DND-41 (cell line): ENCODE data around the gene IL10RA.

ENCODE experiments used
- EZH2 ChIP-seq: IDR thresholded peaks from 3 replicates; pipeline ENCODE4 v1.6.1; 2012; ENCODE audit warnings: borderline replicate concordance, low read depth, mild to moderate bottlenecking, moderate library complexity, low read length, inconsistent platforms; ENCODE audit not compliant: severe bottlenecking
- TF ChIP-seq, protein P1 (sequence below): IDR thresholded peaks from 2 replicates; pipeline ENCODE4 v1.5.1; 2012; ENCODE audit warnings: borderline replicate concordance, low read length, moderate library complexity, mild to moderate bottlenecking; ENCODE audit not compliant: poor library complexity, severe bottlenecking; ENCODE audit errors: extremely low read depth

GRCh38 chr11:118009864-118010737 lies 23.9 kb downstream of the IL10RA start:
- TF ChIP-seq, protein P1, sequence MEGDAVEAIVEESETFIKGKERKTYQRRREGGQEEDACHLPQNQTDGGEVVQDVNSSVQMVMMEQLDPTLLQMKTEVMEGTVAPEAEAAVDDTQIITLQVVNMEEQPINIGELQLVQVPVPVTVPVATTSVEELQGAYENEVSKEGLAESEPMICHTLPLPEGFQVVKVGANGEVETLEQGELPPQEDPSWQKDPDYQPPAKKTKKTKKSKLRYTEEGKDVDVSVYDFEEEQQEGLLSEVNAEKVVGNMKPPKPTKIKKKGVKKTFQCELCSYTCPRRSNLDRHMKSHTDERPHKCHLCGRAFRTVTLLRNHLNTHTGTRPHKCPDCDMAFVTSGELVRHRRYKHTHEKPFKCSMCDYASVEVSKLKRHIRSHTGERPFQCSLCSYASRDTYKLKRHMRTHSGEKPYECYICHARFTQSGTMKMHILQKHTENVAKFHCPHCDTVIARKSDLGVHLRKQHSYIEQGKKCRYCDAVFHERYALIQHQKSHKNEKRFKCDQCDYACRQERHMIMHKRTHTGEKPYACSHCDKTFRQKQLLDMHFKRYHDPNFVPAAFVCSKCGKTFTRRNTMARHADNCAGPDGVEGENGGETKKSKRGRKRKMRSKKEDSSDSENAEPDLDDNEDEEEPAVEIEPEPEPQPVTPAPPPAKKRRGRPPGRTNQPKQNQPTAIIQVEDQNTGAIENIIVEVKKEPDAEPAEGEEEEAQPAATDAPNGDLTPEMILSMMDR = no peak
- no peak for TF ChIP-seq EZH2
